ENCODE data around the gene EGFL6. TPM values are rescaled to one million over a fixed set of nuclear protein-coding genes. Genes with fewer than 3 reads are reported as not detected.
A peak's percentile ranks its signal among the peaks of the same experiment; 100 is the strongest.
"Not testable (repeated sequence)": the region's sequence is repeated elsewhere in the genome, so short reads cannot be mapped to it uniquely, and the experiment has no call there.

EGFL6 gene
- total and polyA plus RNA-seq, 3 experiments from 2014 or later, result 0.58 to 0.59 TPM; not detected in 1

DNA sequence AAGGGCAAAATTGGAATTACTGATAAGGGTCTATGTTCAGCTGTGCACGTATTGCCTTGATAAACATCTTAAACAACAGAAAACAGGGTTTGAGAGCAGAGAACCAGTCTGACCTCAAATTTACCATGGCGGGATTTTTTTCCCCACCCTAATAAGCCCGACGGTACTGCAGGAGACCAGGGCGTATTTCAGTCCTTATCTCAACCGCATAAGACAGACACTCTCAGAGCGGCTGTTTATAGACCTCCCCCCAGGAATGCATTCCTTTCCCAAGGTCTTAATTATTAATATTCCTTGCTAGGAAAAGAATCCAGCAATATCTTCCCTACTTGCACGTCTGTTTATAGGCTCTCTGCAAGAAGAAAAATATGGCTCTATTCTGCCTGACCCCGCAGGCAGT lies 67.8 kb downstream of the EGFL6 start:
- H3K27ac Mint-ChIP-seq; H3K36me3 ChIP-seq (ENCODE audit: insufficient read depth, low read length); POLR2A ChIA-PET; H3K4me3 Mint-ChIP-seq; CTCF ChIA-PET; H3K27ac ChIP-seq (ENCODE audit: low read depth, low read length); H3K4me1 Mint-ChIP-seq; DNase-seq; H3K4me3 ChIP-seq (ENCODE audit: low read length); H3K9me3 ChIP-seq (ENCODE audit: low read length); H3K27me3 ChIP-seq (ENCODE audit: insufficient read depth, low read length, poor library complexity, severe bottlenecking); H3K4me1 ChIP-seq (ENCODE audit: insufficient read depth, low read length): not testable (repeated sequence)
- peaks cover 0 to 25% (median 0%) of the 10 kb centered on the region in 3 donors for H3K36me3 Mint-ChIP-seq
- H3K9me3 Mint-ChIP-seq, result peaks cover 6 to 28% (median 21%) of the 10 kb centered on the region in 5 donors
- peaks cover 8 to 39% of the 10 kb centered on the region in 2 donors for H3K27me3 Mint-ChIP-seq

DNA sequence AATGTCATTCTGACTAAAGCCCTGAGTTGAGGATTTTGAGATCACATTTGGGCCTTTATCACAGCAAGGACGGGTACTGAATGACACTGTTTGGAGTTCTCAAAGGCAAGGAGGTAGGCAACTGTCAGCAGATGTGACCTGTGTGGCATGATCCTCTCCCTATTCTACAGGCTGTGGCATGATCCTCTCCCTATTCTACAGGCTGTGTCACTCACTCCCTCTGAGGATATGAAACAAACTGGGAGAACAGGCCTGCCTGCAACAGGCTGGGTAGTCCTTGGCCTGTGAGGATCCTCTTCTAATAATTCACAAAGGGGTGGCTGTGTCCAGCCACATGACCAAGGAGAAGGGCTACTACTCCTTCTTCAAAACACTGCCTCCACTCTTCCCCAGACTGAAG lies 68.6 kb downstream of the EGFL6 start:
- Mint-ChIP-seq H3K36me3 (peaks cover 0 to 25% (median 0%) of the 10 kb centered on the region in 3 donors), H3K27ac (no peak overlapping the region), H3K9me3 (peaks cover 6 to 28% (median 21%) of the 10 kb centered on the region in 5 donors), H3K27me3 (peaks cover 8 to 43% of the 10 kb centered on the region in 2 donors), H3K4me1 (no peaks in the 10 kb centered on the region), H3K4me3 (no peak overlapping the region)
- H3K27me3 ChIP-seq (ENCODE audit: insufficient read depth, low read length, poor library complexity, severe bottlenecking), result no peaks in the 10 kb centered on the region
- POLR2A ChIA-PET, result no interaction called here
- H3K4me3 ChIP-seq (ENCODE audit: low read length), result no peak overlapping the region
- no peaks in the 10 kb centered on the region for H3K4me1 ChIP-seq (ENCODE audit: insufficient read depth, low read length)
- DNase-seq, result no peak
- H3K36me3 ChIP-seq (ENCODE audit: insufficient read depth, low read length), result no peaks in the 10 kb centered on the region
- H3K27ac ChIP-seq (ENCODE audit: low read depth, low read length), result no peak overlapping the region
- CTCF ChIA-PET, result no interaction called here
- H3K9me3 ChIP-seq (ENCODE audit: low read length), result no peaks in the 10 kb centered on the region

DNA sequence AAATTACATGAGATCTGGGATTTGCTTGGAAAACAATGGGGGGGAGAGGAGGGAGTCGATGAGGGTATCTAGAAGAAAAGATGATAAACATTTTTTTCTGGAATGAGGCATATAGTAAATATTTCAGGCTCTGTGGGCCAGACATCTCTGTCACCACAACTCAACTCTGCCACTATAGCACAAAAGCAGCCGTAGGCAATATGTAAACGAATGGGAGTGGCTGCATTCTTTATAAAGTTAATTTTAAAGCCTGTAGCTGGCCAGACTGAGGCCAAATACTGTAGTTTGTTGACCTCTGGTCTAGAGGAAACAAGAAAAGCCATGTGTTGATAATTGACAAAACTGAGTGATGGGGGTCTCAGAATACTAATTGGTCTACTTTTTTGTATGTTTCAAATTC lies 69.4 kb downstream of the EGFL6 start:
- Histone ChIP-seq H3K27ac (ENCODE audit: low read depth, low read length) (no peak overlapping the region), H3K4me1 (ENCODE audit: insufficient read depth, low read length) (no peaks in the 10 kb centered on the region), H3K27me3 (ENCODE audit: insufficient read depth, low read length, poor library complexity, severe bottlenecking) (no peaks in the 10 kb centered on the region), H3K9me3 (ENCODE audit: low read length) (no peaks in the 10 kb centered on the region), H3K36me3 (ENCODE audit: insufficient read depth, low read length) (no peaks in the 10 kb centered on the region), H3K4me3 (ENCODE audit: low read length) (no peak overlapping the region)
- no peak for DNase-seq
- POLR2A ChIA-PET, result no interaction called here
- peaks cover 0 to 25% (median 0%) of the 10 kb centered on the region in 3 donors for H3K36me3 Mint-ChIP-seq
- no peak overlapping the region for H3K27ac Mint-ChIP-seq
- no peaks in the 10 kb centered on the region for H3K4me1 Mint-ChIP-seq
- H3K4me3 Mint-ChIP-seq, result no peak overlapping the region
- peaks cover 8 to 45% of the 10 kb centered on the region in 2 donors for H3K27me3 Mint-ChIP-seq
- H3K9me3 Mint-ChIP-seq, result peaks cover 6 to 28% (median 21%) of the 10 kb centered on the region in 5 donors
- CTCF ChIA-PET, result no interaction called here

DNA sequence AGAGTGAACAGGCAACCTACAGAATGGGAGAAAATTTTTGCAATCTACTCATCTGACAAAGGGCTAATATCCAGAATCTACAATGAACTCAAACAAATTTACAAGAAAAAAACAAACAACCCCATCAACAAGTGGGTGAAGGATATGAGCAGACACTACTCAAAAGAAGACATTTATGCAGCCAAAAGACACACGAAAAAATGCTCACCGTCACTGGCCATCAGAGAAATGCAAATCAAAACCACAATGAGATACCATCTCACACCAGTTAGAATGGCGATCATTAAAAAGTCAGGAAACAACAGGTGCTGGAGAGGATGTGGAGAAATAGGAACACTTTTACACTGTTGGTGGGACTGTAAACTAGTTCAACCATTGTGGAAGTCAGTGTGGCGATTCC lies 72.3 kb downstream of the EGFL6 start:
- H3K27ac Mint-ChIP-seq; H3K4me1 ChIP-seq (ENCODE audit: insufficient read depth, low read length); H3K9me3 ChIP-seq (ENCODE audit: low read length); H3K27me3 ChIP-seq (ENCODE audit: insufficient read depth, low read length, poor library complexity, severe bottlenecking); H3K4me3 Mint-ChIP-seq; H3K4me3 ChIP-seq (ENCODE audit: low read length); H3K27ac ChIP-seq (ENCODE audit: low read depth, low read length); H3K4me1 Mint-ChIP-seq; CTCF ChIA-PET; DNase-seq; H3K36me3 Mint-ChIP-seq; H3K36me3 ChIP-seq (ENCODE audit: insufficient read depth, low read length); POLR2A ChIA-PET: not testable (repeated sequence)
- Mint-ChIP-seq H3K27me3 (peaks cover 0 to 46% of the 10 kb centered on the region in 2 donors), H3K9me3 (peaks cover 2 to 18% (median 11%) of the 10 kb centered on the region in 5 donors)

DNA sequence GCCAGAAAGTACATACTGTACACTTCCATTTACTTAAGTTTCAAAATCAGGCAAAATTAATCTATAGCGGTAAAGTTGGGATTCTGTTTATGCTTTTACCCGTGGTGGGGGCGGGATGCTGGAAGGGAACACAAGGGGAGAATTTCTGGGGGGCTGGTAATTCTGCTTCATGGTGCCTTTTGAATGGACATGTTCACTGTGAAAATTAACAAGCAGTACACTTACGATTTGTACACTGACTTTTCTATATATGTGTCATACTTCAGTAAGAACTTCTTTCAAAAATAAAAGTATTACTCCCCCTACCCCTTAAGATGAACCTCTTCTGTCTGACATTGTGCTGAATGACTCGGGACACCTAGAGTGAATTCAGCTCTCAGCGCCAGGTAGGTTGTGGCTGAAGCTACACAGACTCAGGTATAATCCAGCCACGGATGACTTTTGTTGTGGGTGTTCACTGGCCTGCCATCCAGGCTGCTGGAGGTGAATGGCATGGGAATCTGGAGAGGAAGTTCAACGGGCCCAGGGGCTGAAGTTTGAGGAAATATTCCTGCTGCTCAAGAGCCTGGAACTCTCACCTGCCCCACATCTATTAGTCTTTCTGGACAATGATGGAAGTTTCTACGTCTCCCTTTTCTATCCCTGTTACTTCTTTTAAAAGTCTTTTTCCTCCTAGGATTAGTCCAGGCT lies 76.2 kb downstream of the EGFL6 start:
- no peak overlapping the region for H3K27ac ChIP-seq (ENCODE audit: low read depth, low read length)
- Mint-ChIP-seq H3K4me3 (no peak overlapping the region), H3K27me3 (peaks cover 0 to 29% of the 10 kb centered on the region in 2 donors), H3K27ac (peak overlapping the region in 1 of 8 donors; percentile 17), H3K4me1 (peaks cover 9 to 22% (median 13%) of the 10 kb centered on the region in 3 donors), H3K36me3 (no peaks in the 10 kb centered on the region), H3K9me3 (no peaks in the 10 kb centered on the region)
- H3K9me3 ChIP-seq (ENCODE audit: low read length), result no peaks in the 10 kb centered on the region
- DNase-seq, result no peak
- no peaks in the 10 kb centered on the region for H3K4me1 ChIP-seq (ENCODE audit: insufficient read depth, low read length)
- CTCF ChIA-PET, result interaction anchor here (1.1 to 3.0 kb wide), 6 partner anchors 10 to 699 kb away, joined by 3 to 12 read pairs (median 3); no protein-coding TSS in a partner anchor
- POLR2A ChIA-PET, result no interaction called here
- no peaks in the 10 kb centered on the region for H3K27me3 ChIP-seq (ENCODE audit: insufficient read depth, low read length, poor library complexity, severe bottlenecking)
- H3K4me3 ChIP-seq (ENCODE audit: low read length), result no peak overlapping the region
- no peaks in the 10 kb centered on the region for H3K36me3 ChIP-seq (ENCODE audit: insufficient read depth, low read length)

DNA sequence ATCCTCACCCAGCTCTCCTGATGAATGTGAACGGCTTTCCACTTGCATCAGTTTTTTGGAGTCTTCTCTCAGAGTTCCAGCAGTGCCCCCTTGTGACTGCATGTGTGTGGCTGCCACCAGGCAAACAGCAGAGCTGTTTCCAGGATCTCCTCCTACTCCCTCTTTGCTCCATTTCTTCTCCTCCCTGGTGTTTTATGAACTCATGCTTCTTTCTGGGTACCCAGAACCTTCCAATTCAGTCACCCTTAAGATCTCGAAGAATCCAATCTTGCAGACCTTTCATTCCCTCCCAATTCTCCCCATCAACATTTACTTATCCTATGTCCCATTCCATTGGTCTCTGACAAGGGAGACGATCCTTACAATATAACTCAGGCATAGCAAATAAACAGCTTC lies 76.8 kb downstream of the EGFL6 start:
- H3K36me3 ChIP-seq (ENCODE audit: insufficient read depth, low read length), result no peaks in the 10 kb centered on the region
- H3K27me3 ChIP-seq (ENCODE audit: insufficient read depth, low read length, poor library complexity, severe bottlenecking), result no peaks in the 10 kb centered on the region
- H3K4me1 ChIP-seq (ENCODE audit: insufficient read depth, low read length), result no peaks in the 10 kb centered on the region
- no peak overlapping the region for H3K4me3 ChIP-seq (ENCODE audit: low read length)
- DNase-seq, result peak in 2 of 5 donors; percentile 8 to 52
- H3K4me1 Mint-ChIP-seq, result peaks cover 13 to 22% (median 13%) of the 10 kb centered on the region in 3 donors
- peak overlapping the region in 3 of 8 donors; percentile 17 to 50 (median 47) for H3K27ac Mint-ChIP-seq
- no peak overlapping the region for H3K27ac ChIP-seq (ENCODE audit: low read depth, low read length)
- H3K4me3 Mint-ChIP-seq, result no peak overlapping the region
- H3K9me3 ChIP-seq (ENCODE audit: low read length), result no peaks in the 10 kb centered on the region
- POLR2A ChIA-PET, result no interaction called here
- CTCF ChIA-PET, result interaction anchor here (1.1 to 3.0 kb wide), 7 partner anchors 10 to 699 kb away, joined by 3 to 12 read pairs (median 3); no protein-coding TSS in a partner anchor
- H3K36me3 Mint-ChIP-seq, result no peaks in the 10 kb centered on the region
- H3K9me3 Mint-ChIP-seq, result no peaks in the 10 kb centered on the region
- peaks cover 0 to 29% of the 10 kb centered on the region in 2 donors for H3K27me3 Mint-ChIP-seq

DNA sequence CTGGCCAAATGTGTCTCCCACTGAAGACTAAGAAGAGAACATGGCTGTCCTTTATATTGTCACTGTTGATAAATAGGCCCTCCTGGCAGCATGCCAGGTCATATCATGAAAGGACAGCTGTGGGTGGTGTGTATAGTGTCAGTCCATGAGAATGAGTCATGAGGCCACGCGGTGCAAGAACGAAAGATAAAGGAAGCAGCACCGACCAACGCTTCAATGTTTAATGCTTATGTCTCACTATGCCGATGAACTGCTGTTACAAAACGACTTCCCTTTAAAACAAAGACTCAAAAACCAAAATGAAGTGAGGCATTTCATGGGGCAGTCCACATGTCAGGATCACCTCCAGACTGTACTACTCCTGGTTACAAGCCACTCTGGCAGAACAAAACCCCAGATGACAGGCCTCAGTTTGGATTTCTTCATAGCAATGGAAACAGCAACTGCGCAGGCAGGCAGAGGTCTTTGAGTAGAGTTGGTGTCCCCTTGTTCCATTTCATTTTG lies 78.4 kb downstream of the EGFL6 start:
- peak in 4 of 5 donors; percentile 39 to 87 (median 54) for DNase-seq
- Mint-ChIP-seq H3K27me3 (peaks cover 0 to 23% of the 10 kb centered on the region in 2 donors), H3K9me3 (no peaks in the 10 kb centered on the region), H3K4me3 (peak overlapping the region in 6 of 7 donors; percentile 0 to 65 (median 41)), H3K27ac (peak overlapping the region; percentile 54 to 91 (median 88)), H3K36me3 (no peaks in the 10 kb centered on the region), H3K4me1 (peaks cover 21 to 29% (median 22%) of the 10 kb centered on the region in 3 donors)
- CTCF ChIA-PET, result no interaction called here
- peaks cover 6% of the 10 kb centered on the region for H3K4me1 ChIP-seq (ENCODE audit: insufficient read depth, low read length)
- H3K27me3 ChIP-seq (ENCODE audit: insufficient read depth, low read length, poor library complexity, severe bottlenecking), result no peaks in the 10 kb centered on the region
- H3K27ac ChIP-seq (ENCODE audit: low read depth, low read length), result peak overlapping the region; percentile 65
- no peak overlapping the region for H3K4me3 ChIP-seq (ENCODE audit: low read length)
- H3K9me3 ChIP-seq (ENCODE audit: low read length), result no peaks in the 10 kb centered on the region
- POLR2A ChIA-PET, result no interaction called here
- H3K36me3 ChIP-seq (ENCODE audit: insufficient read depth, low read length), result no peaks in the 10 kb centered on the region

DNA sequence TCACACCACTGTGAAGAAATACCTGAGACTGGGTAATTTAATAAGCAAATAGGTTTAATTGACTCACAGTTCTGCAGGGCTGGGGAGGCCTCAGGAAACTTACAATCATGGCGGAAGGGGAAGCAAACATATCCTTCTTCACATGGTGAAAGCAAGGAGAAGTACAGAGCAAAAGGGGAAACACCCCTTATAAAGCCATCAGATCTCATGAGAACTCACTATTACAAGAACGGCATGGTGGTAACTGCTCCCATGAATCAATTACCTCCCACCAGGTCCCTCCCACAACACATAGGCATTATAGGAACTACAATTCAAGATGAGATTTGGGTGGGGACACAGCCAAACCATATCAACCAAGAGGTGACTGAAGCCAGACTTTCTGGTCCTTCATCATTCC lies 78.9 kb downstream of the EGFL6 start:
- Mint-ChIP-seq H3K27me3 (peaks cover 0 to 24% of the 10 kb centered on the region in 2 donors), H3K27ac (peak overlapping the region in 5 of 8 donors; percentile 23 to 91 (median 89)), H3K4me1 (peaks cover 22 to 31% (median 24%) of the 10 kb centered on the region in 3 donors)
- H3K27me3 ChIP-seq (ENCODE audit: insufficient read depth, low read length, poor library complexity, severe bottlenecking); CTCF ChIA-PET; DNase-seq; H3K36me3 ChIP-seq (ENCODE audit: insufficient read depth, low read length); H3K4me3 ChIP-seq (ENCODE audit: low read length); H3K4me1 ChIP-seq (ENCODE audit: insufficient read depth, low read length); H3K4me3 Mint-ChIP-seq; H3K9me3 ChIP-seq (ENCODE audit: low read length); H3K36me3 Mint-ChIP-seq; H3K9me3 Mint-ChIP-seq: not testable (repeated sequence)
- peak overlapping the region; percentile 65 for H3K27ac ChIP-seq (ENCODE audit: low read depth, low read length)
- POLR2A ChIA-PET, result interaction anchor here (0.9 kb wide), 1 partner anchor 86 kb away, joined by 3 read pairs; the partner anchor contains the start of genes OFD1 and TRAPPC2
